G401.6 (cell line): ENCODE measurements around the gene TAF6.

ENCODE experiments used
- FAIRE-seq: peaks from 2 replicates; lab custom pipeline; 2012; peaks lifted over from hg19 to GRCh38; lab: Jason Lieb, UNC

TAF6 gene

GRCh38 chr7:100065452-100066186, 53.5 kb downstream of the TAF6 start:
- FAIRE-seq, result no peak

- no peak for FAIRE-seq
These were observed 55.0 kb downstream of the TAF6 start for GRCh38 chr7:100064162-100064561.

- FAIRE-seq, result no peak
These were observed 55.8 kb downstream of the TAF6 start for GRCh38 chr7:100063376-100063775.

- no peak for FAIRE-seq
These were observed 57.5 kb downstream of the TAF6 start for GRCh38 chr7:100061518-100062193.

GRCh38 chr7:100059251-100059739, 59.9 kb downstream of the TAF6 start:
- no peak for FAIRE-seq
